K562 (cell line): Measurements from ENCODE around the gene TMEM132C. TPM values are rescaled to one million over a fixed set of nuclear protein-coding genes. Genes with fewer than 3 reads are reported as not detected.

ENCODE experiments used
- ATAC-seq: fragments of 200-7000 bp; cut with Tn5 transposase; 3 replicates; pipeline ENCODE4 v1.9.1; 2020; ENCODE audit warnings: moderate library complexity
- BruUV-seq: library from RNA; stranded (reverse); fragments of 400-500 nt; replicated peaks from 2 replicates; lab custom pipeline; 2021; lab: Mats Ljungman, UMichigan
- CTCF ChIA-PET: fragments of 300-600 bp; formaldehyde crosslinking; extraction: SDS; loops from one replicate; lab custom pipeline; 2021; ENCODE audit warnings: low intra/inter-chr PET ratio; lab: Yijun Ruan, JAX
- POLR2A ChIA-PET: fragments of 300-600, 350-650 bp; sonication (Branson Sonifier 250); formaldehyde crosslinking; extraction: SDS; loops from one replicate; lab custom pipeline; 2021; ENCODE audit warnings: antibody characterized with exemption, inconsistent platforms; lab: Yijun Ruan, JAX
- DNase-seq, 4 experiments: peaks; one replicate each; pipeline versions ENCODE4 v3.0.0 to v3.0.0-alpha.2; 2011 to 2018; ENCODE audit warnings: low spot score in 3 of 4, mixed read lengths in 3 of 4; ENCODE audit errors: extremely low read depth in 1 of 4
- FAIRE-seq: peaks from 2 replicates; lab custom pipeline; 2011; peaks lifted over from hg19 to GRCh38; lab: Jason Lieb, UNC
- H2AFZ ChIP-seq: 2 replicates; pipeline ENCODE4 v1.6.0; 2011; ENCODE audit warnings: low read depth, low read length, control low read depth, inconsistent platforms
- H3K27ac ChIP-seq: fragments of 200-600 bp; 3 replicates; pipeline ENCODE4 v1.8.0; 2011; ENCODE audit warnings: low read depth, mild to moderate bottlenecking, control low read depth, inconsistent platforms, low read length, moderate library complexity, mixed read lengths; ENCODE audit errors: extremely low read depth
- H3K27me3 ChIP-seq, 2 experiments: fragments of 300-600 bp in 1 of 2; 2 replicates in 1 of 2; 3 replicates in 1 of 2; pipeline versions ENCODE4 v1.6.0 to v1.8.0; 2011; ENCODE audit warnings: inconsistent platforms in 2 of 2, low read length in 2 of 2, mild to moderate bottlenecking in 1 of 2, mixed read lengths in 1 of 2, moderate library complexity in 1 of 2; ENCODE audit not compliant: control insufficient read depth in 2 of 2, insufficient read depth in 2 of 2
- H3K36me3 ChIP-seq: fragments of 300-600 bp; 3 replicates; pipeline ENCODE4 v1.8.0; 2011; ENCODE audit warnings: mild to moderate bottlenecking, low read length, inconsistent platforms; ENCODE audit not compliant: control insufficient read depth, insufficient read depth
- H3K4me1 ChIP-seq, 2 experiments: fragments of 200-600 bp in 1 of 2; replicated peaks in 1 of 2; 2 replicates in 1 of 2; 3 replicates in 1 of 2; pipeline versions ENCODE4 v1.5.1 to v1.8.0; 2011; ENCODE audit warnings: inconsistent platforms in 2 of 2, low read length in 2 of 2, mild to moderate bottlenecking in 1 of 2, mixed read lengths in 1 of 2, moderate library complexity in 1 of 2; ENCODE audit not compliant: control insufficient read depth in 2 of 2, insufficient read depth in 2 of 2
- H3K4me2 ChIP-seq: 2 replicates; pipeline ENCODE4 v1.6.1; 2011; ENCODE audit warnings: low read length, control low read depth, inconsistent platforms, mixed read lengths; ENCODE audit not compliant: insufficient read depth
- H3K4me3 ChIP-seq: fragments of 200-600 bp; sonication (generic), shearing (Covaris generic); 2 replicates; pipeline ENCODE4 v1.5.1; 2016; ENCODE audit warnings: control low read depth, inconsistent platforms
- H3K79me2 ChIP-seq: fragments of 200-600 bp; 3 replicates; pipeline ENCODE4 v1.8.0; 2011; ENCODE audit warnings: low read length, inconsistent platforms; ENCODE audit not compliant: control insufficient read depth, insufficient read depth
- H3K9ac ChIP-seq, 2 experiments: 2 replicates each; pipeline versions ENCODE4 v1.6.0 to v1.6.1; 2011; ENCODE audit warnings: low read depth in 2 of 2, low read length in 2 of 2, control low read depth in 1 of 2, inconsistent platforms in 1 of 2, mild to moderate bottlenecking in 1 of 2, mixed read lengths in 1 of 2; ENCODE audit not compliant: insufficient read depth in 1 of 2
- H3K9me1 ChIP-seq: one replicate; pipeline ENCODE4 v1.6.0; 2011; ENCODE audit warnings: inconsistent platforms, mild to moderate bottlenecking, low read length, moderate library complexity; ENCODE audit not compliant: control insufficient read depth, insufficient read depth
- H3K9me3 ChIP-seq: replicated peaks from 2 replicates; pipeline ENCODE4 v1.5.1; 2011; ENCODE audit warnings: low read depth, low read length, inconsistent platforms; ENCODE audit not compliant: control insufficient read depth, insufficient read depth
- H4K20me1 ChIP-seq: replicated peaks from 2 replicates; pipeline ENCODE4 v1.6.1; 2011; ENCODE audit warnings: low read length, inconsistent platforms, mixed read lengths; ENCODE audit not compliant: control insufficient read depth, insufficient read depth
- GABPB1 ChIP-seq: sonication (generic); formaldehyde crosslinking; IDR thresholded peaks from 2 replicates; pipeline ENCODE4 v1.8.0; 2022; ENCODE audit warnings: mild to moderate bottlenecking, missing genetic modification reagents
- ILK ChIP-seq: fragments of 450-650 bp; IDR thresholded peaks from 2 replicates; pipeline ENCODE4 v1.6.1; 2016; ENCODE audit warnings: missing genetic modification characterization, low read depth, mild to moderate bottlenecking, missing compliant biosample characterization, moderate library complexity, borderline replicate concordance
- KAT2B ChIP-seq: IDR thresholded peaks from one replicate; pipeline ENCODE4 v1.6.1; 2012; ENCODE audit warnings: low read depth, mild to moderate bottlenecking, control low read depth, inconsistent platforms, low read length, moderate library complexity
- PHB2 ChIP-seq: fragments of 450-650 bp; IDR thresholded peaks from 2 replicates; pipeline ENCODE4 v1.6.1; 2017; ENCODE audit warnings: low read depth
- SRSF7 ChIP-seq: fragments of 200-400 bp; formaldehyde crosslinking; optimal IDR thresholded peaks from 2 replicates; pipeline ENCODE3; 2017; ENCODE audit warnings: mild to moderate bottlenecking, low read depth, low read length
- ZKSCAN8 ChIP-seq: fragments of 200-800 bp; sonication (Bioruptor generic); IDR thresholded peaks from 2 replicates; pipeline ENCODE4 v1.6.1; 2016; ENCODE audit warnings: missing genetic modification characterization, missing compliant biosample characterization
- ZNF561 ChIP-seq: fragments of 450-650 bp; formaldehyde crosslinking; conservative IDR thresholded peaks from 2 replicates; pipeline ENCODE4 v1.4.0; 2020; ENCODE audit warnings: mild to moderate bottlenecking, moderate library complexity
- WGBS: fragments of 100-300 bp; shearing (Covaris generic); methylation state at CpG from one replicate; pipeline ENCODE4 v1.1.6; 2016; ENCODE audit warnings: low coverage, mixed read lengths; ENCODE audit not compliant: insufficient coverage; ENCODE audit errors: missing lambda C conversion rate; 5-methylcytosine and 5-hydroxymethylcytosine counted together
- in situ Hi-C: fragments of 300-500 bp; cut with MboI; formaldehyde crosslinking; loops from 4 replicates; pipeline ENCODE4 v1.15.0; 2018; ENCODE audit warnings: inconsistent platforms, mixed read lengths
- intact Hi-C: fragments of 100-400 bp; cut with micrococcal nuclease; formaldehyde crosslinking; loops from 2 replicates; pipeline ENCODE4 v1.14.2; 2022
- polyA plus RNA-seq, 8 experiments: library from polyadenylated mRNA; depleted of rRNA in 4 of 8; stranded (reverse) in 5 of 8; unstranded in 3 of 8; fragments of >200 nt; fragmentation: Nextera tagmentation in 2 of 8; fragmentation: Illumina TruSeq in 1 of 8; extraction: Ambion mirVana in 2 of 8; extraction: Trizol in 1 of 8; gene quantifications; 2 replicates each; pipeline versions ENCODE4 v1.2.1 to v1.2.3, GENCODE V29; 2011 to 2014; ENCODE audit warnings: inconsistent platforms in 1 of 8, missing spikeins in 1 of 8
- total RNA-seq, 7 experiments: library from RNA; depleted of rRNA in 6 of 7; stranded (reverse); fragments of >200 nt in 6 of 7; fragmentation: Illumina TruSeq in 2 of 7; extraction: Trizol in 2 of 7; gene quantifications; 2 replicates each; pipeline versions ENCODE4 v1.2.1 to v1.2.3, GENCODE V29; 2011 to 2021; ENCODE audit warnings: low replicate concordance in 1 of 7
- TF ChIP-seq, protein P1 (sequence below): fragments of 250-450 bp; sonication (Bioruptor Pico); IDR thresholded peaks from 2 replicates; pipeline ENCODE4 v1.8.0; 2022; ENCODE audit warnings: inconsistent platforms, mild to moderate bottlenecking, moderate library complexity, borderline replicate concordance
- TF ChIP-seq, protein P2 (sequence below): fragments of 450-650 bp; conservative IDR thresholded peaks from 2 replicates; pipeline ENCODE4 v1.6.1; 2016; ENCODE audit warnings: missing genetic modification characterization, low read depth, mild to moderate bottlenecking, control low read depth, missing compliant biosample characterization

Gene TMEM132C
- total and polyA plus RNA-seq, 9 of the 15 experiments (the other 6 are each of a cell fraction or from before 2014, with no cell fraction given): not detected

DNA sequence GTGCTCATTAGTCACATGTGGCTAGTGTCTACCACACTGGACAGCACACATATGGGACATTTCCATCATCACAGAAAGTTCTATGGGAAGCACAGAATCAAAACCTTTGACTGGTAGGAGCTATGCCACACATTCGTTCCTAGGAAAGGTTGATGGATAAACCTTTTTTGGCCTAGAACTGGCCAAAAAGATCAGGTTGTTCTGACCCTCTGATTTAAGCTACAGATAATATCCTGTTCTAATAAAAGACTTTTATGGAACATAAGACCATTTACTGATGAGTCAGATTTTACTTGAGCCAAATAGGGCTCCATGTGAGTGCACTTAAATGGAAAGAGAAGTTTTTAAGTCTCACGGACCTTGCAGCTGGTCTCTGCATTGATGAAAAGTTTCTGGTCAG is 413.6 kb downstream of the TMEM132C start (continued):
- TF ChIP-seq ZNF561 (CRISPR knock-in tag) (no peak), ILK (tag) (no peak), KAT2B (no peak), GABPB1 (no peak)
- TF ChIP-seq, all 486 proteins: peak for 0

DNA sequence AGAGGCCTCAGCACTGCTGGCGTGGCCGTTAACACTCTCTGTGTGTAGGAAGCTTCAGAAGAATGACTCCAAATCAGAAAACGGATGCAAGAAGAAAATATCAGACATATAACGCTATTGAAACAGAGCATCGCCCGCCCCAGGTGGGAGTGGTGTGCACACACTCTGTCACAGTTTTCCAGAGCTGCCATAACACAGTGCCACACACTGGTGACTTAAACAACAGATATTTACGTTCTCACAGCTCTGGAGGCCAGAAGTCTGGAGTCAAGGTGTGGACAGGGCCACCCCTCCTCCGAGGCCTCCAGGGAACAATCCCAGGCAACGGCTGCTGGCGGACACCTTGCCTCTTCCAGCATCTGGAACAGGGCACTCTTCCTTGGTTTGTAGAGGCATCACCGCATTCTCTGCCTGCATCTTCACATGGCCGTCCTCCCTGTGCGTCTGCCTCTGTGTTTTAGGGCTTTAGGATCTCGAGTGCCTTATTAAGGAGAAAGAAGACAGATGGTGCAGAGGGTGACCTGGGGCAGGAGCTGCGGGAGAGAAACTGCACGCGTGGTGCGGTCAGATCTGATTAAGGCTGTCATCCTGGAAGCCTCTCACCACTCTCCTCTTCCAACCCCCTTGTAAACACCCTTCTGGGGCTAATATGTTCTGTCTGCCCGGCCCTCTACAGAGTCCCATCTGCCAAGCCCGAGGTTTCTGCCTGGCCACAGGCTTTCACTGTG is 415.7 kb downstream of the TMEM132C start:
- CTCF ChIA-PET: no interaction called here
- no peak for FAIRE-seq
- no TSS peak for BruUV-seq
- TF ChIP-seq ZKSCAN8 (CRISPR knock-in tag): no peak
- TF ChIP-seq, protein P1, sequence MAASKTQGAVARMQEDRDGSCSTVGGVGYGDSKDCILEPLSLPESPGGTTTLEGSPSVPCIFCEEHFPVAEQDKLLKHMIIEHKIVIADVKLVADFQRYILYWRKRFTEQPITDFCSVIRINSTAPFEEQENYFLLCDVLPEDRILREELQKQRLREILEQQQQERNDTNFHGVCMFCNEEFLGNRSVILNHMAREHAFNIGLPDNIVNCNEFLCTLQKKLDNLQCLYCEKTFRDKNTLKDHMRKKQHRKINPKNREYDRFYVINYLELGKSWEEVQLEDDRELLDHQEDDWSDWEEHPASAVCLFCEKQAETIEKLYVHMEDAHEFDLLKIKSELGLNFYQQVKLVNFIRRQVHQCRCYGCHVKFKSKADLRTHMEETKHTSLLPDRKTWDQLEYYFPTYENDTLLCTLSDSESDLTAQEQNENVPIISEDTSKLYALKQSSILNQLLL: no peak
- TF ChIP-seq SRSF7: no peak
- TF ChIP-seq, protein P2, sequence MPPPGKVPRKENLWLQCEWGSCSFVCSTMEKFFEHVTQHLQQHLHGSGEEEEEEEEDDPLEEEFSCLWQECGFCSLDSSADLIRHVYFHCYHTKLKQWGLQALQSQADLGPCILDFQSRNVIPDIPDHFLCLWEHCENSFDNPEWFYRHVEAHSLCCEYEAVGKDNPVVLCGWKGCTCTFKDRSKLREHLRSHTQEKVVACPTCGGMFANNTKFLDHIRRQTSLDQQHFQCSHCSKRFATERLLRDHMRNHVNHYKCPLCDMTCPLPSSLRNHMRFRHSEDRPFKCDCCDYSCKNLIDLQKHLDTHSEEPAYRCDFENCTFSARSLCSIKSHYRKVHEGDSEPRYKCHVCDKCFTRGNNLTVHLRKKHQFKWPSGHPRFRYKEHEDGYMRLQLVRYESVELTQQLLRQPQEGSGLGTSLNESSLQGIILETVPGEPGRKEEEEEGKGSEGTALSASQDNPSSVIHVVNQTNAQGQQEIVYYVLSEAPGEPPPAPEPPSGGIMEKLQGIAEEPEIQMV (tag): no peak
- no peak for TF ChIP-seq PHB2

More for the DNA sequence above, 415.7 kb downstream of the TMEM132C start:
- H3K4me3 ChIP-seq: no peak overlapping the region
- no peak overlapping the region for H3K9ac ChIP-seq
- POLR2A ChIA-PET: no interaction called here
- H3K27me3 ChIP-seq: peaks cover 0 to 22% of the 10 kb centered on the region in 2 experiments; a peak in 2 of 5 replicates
- no peaks in the 10 kb centered on the region for H3K4me1 ChIP-seq
- H2AFZ ChIP-seq: no peak overlapping the region
- H3K36me3 ChIP-seq: no peaks in the 10 kb centered on the region
- intact Hi-C loops (no loop called here), in situ Hi-C loops (no loop called here)
- no peaks in the 10 kb centered on the region for H3K79me2 ChIP-seq
- H4K20me1 ChIP-seq: no peaks in the 10 kb centered on the region
- H3K27ac ChIP-seq: no peak overlapping the region
- peak; percentile 51; the same call in 2 of the 3 replicates for ATAC-seq
- no peak overlapping the region for H3K4me2 ChIP-seq
- WGBS: under 1% methylated on average over 20 of the region's 20 CpGs
- H3K9me1 ChIP-seq: no peaks in the 10 kb centered on the region
- H3K9me3 ChIP-seq: no peaks in the 10 kb centered on the region; the same call in 1 of the 2 replicates
- no peak for DNase-seq
